ENCODE measurements around the gene DNM1.
"Not testable (repeated sequence)": the region's sequence is repeated elsewhere in the genome, so short reads cannot be mapped to it uniquely, and the experiment has no call there.

The DNM1 gene

GRCh38 chr9:128265348-128265847, 62.2 kb downstream of the DNM1 start:
- Histone ChIP-seq H3K36me3 (ENCODE audit: control insufficient read depth, insufficient read depth, low read length) (peaks cover 16% of the 10 kb centered on the region), H3K27ac (ENCODE audit: low read length) (no peak overlapping the region), H3K4me3 (ENCODE audit: low read length) (no peak overlapping the region), H3K4me1 (ENCODE audit: control insufficient read depth, insufficient read depth, low read length) (no peaks in the 10 kb centered on the region), H3K27me3 (ENCODE audit: control insufficient read depth, insufficient read depth, low read length) (no peaks in the 10 kb centered on the region), H3K9me3 (ENCODE audit: control insufficient read depth, insufficient read depth, low read length) (no peaks in the 10 kb centered on the region)
- DNase-seq (ENCODE audit: low read depth, low spot score): no peak
- WGBS (ENCODE audit: insufficient coverage, insufficient read length): no CpG with 5 or more reads among the region's 10 CpGs

GRCh38 chr9:128266868-128267590, 63.9 kb downstream of the DNM1 start:
- Histone ChIP-seq H3K9me3 (ENCODE audit: control insufficient read depth, insufficient read depth, low read length) (no peaks in the 10 kb centered on the region), H3K4me1 (ENCODE audit: control insufficient read depth, insufficient read depth, low read length) (no peaks in the 10 kb centered on the region), H3K36me3 (ENCODE audit: control insufficient read depth, insufficient read depth, low read length) (peaks cover 10% of the 10 kb centered on the region), H3K27me3 (ENCODE audit: control insufficient read depth, insufficient read depth, low read length) (no peaks in the 10 kb centered on the region), H3K4me3 (ENCODE audit: low read length) (no peak overlapping the region), H3K27ac (ENCODE audit: low read length) (no peak overlapping the region)
- no CpG with 5 or more reads among the region's 15 CpGs for WGBS (ENCODE audit: insufficient coverage, insufficient read length)
- DNase-seq (ENCODE audit: low read depth, low spot score): no peak

GRCh38 chr9:128271112-128271511, 67.9 kb downstream of the DNM1 start:
- no peaks in the 10 kb centered on the region for H3K27me3 ChIP-seq (ENCODE audit: control insufficient read depth, insufficient read depth, low read length)
- no peak overlapping the region for H3K27ac ChIP-seq (ENCODE audit: low read length)
- peaks cover 4% of the 10 kb centered on the region for H3K36me3 ChIP-seq (ENCODE audit: control insufficient read depth, insufficient read depth, low read length)
- no peak for DNase-seq (ENCODE audit: low read depth, low spot score)
- no peaks in the 10 kb centered on the region for H3K9me3 ChIP-seq (ENCODE audit: control insufficient read depth, insufficient read depth, low read length)
- H3K4me3 ChIP-seq (ENCODE audit: low read length): no peak overlapping the region
- no CpG with 5 or more reads among the region's 3 CpGs for WGBS (ENCODE audit: insufficient coverage, insufficient read length)
- no peaks in the 10 kb centered on the region for H3K4me1 ChIP-seq (ENCODE audit: control insufficient read depth, insufficient read depth, low read length)

GRCh38 chr9:128271512-128271911, 68.3 kb downstream of the DNM1 start:
- no CpG with 5 or more reads among the region's 5 CpGs for WGBS (ENCODE audit: insufficient coverage, insufficient read length)
- peaks cover 4% of the 10 kb centered on the region for H3K36me3 ChIP-seq (ENCODE audit: control insufficient read depth, insufficient read depth, low read length)
- H3K4me1 ChIP-seq (ENCODE audit: control insufficient read depth, insufficient read depth, low read length): no peaks in the 10 kb centered on the region
- no peaks in the 10 kb centered on the region for H3K9me3 ChIP-seq (ENCODE audit: control insufficient read depth, insufficient read depth, low read length)
- H3K27me3 ChIP-seq (ENCODE audit: control insufficient read depth, insufficient read depth, low read length): no peaks in the 10 kb centered on the region
- no peak for DNase-seq (ENCODE audit: low read depth, low spot score)
- no peak overlapping the region for H3K27ac ChIP-seq (ENCODE audit: low read length)
- H3K4me3 ChIP-seq (ENCODE audit: low read length): no peak overlapping the region

- no CpG with 5 or more reads among the region's 8 CpGs for WGBS (ENCODE audit: insufficient coverage, insufficient read length)
- no peaks in the 10 kb centered on the region for H3K4me1 ChIP-seq (ENCODE audit: control insufficient read depth, insufficient read depth, low read length)
- H3K36me3 ChIP-seq (ENCODE audit: control insufficient read depth, insufficient read depth, low read length): no peaks in the 10 kb centered on the region
- no peaks in the 10 kb centered on the region for H3K9me3 ChIP-seq (ENCODE audit: control insufficient read depth, insufficient read depth, low read length)
- H3K27me3 ChIP-seq (ENCODE audit: control insufficient read depth, insufficient read depth, low read length): no peaks in the 10 kb centered on the region
- DNase-seq (ENCODE audit: low read depth, low spot score): no peak
- no peak overlapping the region for H3K4me3 ChIP-seq (ENCODE audit: low read length)
- no peak overlapping the region for H3K27ac ChIP-seq (ENCODE audit: low read length)
Measured at GRCh38 chr9:128274245-128274644, 71.1 kb downstream of the DNM1 start.

- Histone ChIP-seq H3K36me3 (ENCODE audit: control insufficient read depth, insufficient read depth, low read length) (no peaks in the 10 kb centered on the region), H3K9me3 (ENCODE audit: control insufficient read depth, insufficient read depth, low read length) (no peaks in the 10 kb centered on the region), H3K27ac (ENCODE audit: low read length) (no peak within 1 kb of the TSS), H3K27me3 (ENCODE audit: control insufficient read depth, insufficient read depth, low read length) (no peaks in the 10 kb centered on the region), H3K4me3 (ENCODE audit: low read length) (peak within 1 kb of the TSS; percentile 86), H3K4me1 (ENCODE audit: control insufficient read depth, insufficient read depth, low read length) (no peaks in the 10 kb centered on the region)
- no CpG with 5 or more reads among the region's 57 CpGs for WGBS (ENCODE audit: insufficient coverage, insufficient read length)
- DNase-seq (ENCODE audit: low read depth, low spot score): no peak
Measured at GRCh38 chr9:128275198-128276007, 72.2 kb downstream of the DNM1 start, which contains the start of gene GOLGA2. GOLGA2 (minus strand) TSS chr9:128276007; CDS start chr9:128275976, 31 bp downstream.

- H3K4me3 ChIP-seq (ENCODE audit: low read length): peak within 1 kb of the TSS; percentile 86
- no peak within 1 kb of the TSS for H3K27ac ChIP-seq (ENCODE audit: low read length)
- no peaks in the 10 kb centered on the region for H3K36me3 ChIP-seq (ENCODE audit: control insufficient read depth, insufficient read depth, low read length)
- WGBS (ENCODE audit: insufficient coverage, insufficient read length): no CpG with 5 or more reads among the region's 38 CpGs
- peak; percentile 98 for DNase-seq (ENCODE audit: low read depth, low spot score)
- H3K4me1 ChIP-seq (ENCODE audit: control insufficient read depth, insufficient read depth, low read length): no peaks in the 10 kb centered on the region
- H3K27me3 ChIP-seq (ENCODE audit: control insufficient read depth, insufficient read depth, low read length): no peaks in the 10 kb centered on the region
- H3K9me3 ChIP-seq (ENCODE audit: control insufficient read depth, insufficient read depth, low read length): no peaks in the 10 kb centered on the region
Measured at GRCh38 chr9:128276008-128276573, 72.9 kb downstream of the DNM1 start, which contains the start of gene SWI5. SWI5 (plus strand) TSS chr9:128276276.

GRCh38 chr9:128276574-128277270, 73.5 kb downstream of the DNM1 start:
- Histone ChIP-seq H3K27ac (ENCODE audit: low read length) (no peak overlapping the region), H3K36me3 (ENCODE audit: control insufficient read depth, insufficient read depth, low read length) (no peaks in the 10 kb centered on the region), H3K4me1 (ENCODE audit: control insufficient read depth, insufficient read depth, low read length) (no peaks in the 10 kb centered on the region), H3K4me3 (ENCODE audit: low read length) (peak overlapping the region; percentile 71), H3K27me3 (ENCODE audit: control insufficient read depth, insufficient read depth, low read length) (no peaks in the 10 kb centered on the region), H3K9me3 (ENCODE audit: control insufficient read depth, insufficient read depth, low read length) (no peaks in the 10 kb centered on the region)
- no peak for DNase-seq (ENCODE audit: low read depth, low spot score)
- no CpG with 5 or more reads among the region's 23 CpGs for WGBS (ENCODE audit: insufficient coverage, insufficient read length)

- not testable (repeated sequence) for DNase-seq (ENCODE audit: low read depth, low spot score); H3K36me3 ChIP-seq (ENCODE audit: control insufficient read depth, insufficient read depth, low read length); H3K27ac ChIP-seq (ENCODE audit: low read length); H3K9me3 ChIP-seq (ENCODE audit: control insufficient read depth, insufficient read depth, low read length); H3K27me3 ChIP-seq (ENCODE audit: control insufficient read depth, insufficient read depth, low read length); H3K4me1 ChIP-seq (ENCODE audit: control insufficient read depth, insufficient read depth, low read length); H3K4me3 ChIP-seq (ENCODE audit: low read length)
- WGBS (ENCODE audit: insufficient coverage, insufficient read length): no CpG with 5 or more reads among the region's 22 CpGs
Measured at GRCh38 chr9:128279088-128280073, 76.2 kb downstream of the DNM1 start.

All from iPS DF 6.9 (cell line).